Measurements from ENCODE around the gene RBPJL. TPM values are rescaled to one million over a fixed set of nuclear protein-coding genes. Genes with fewer than 3 reads are reported as not detected.

The RBPJL gene
- total and polyA plus RNA-seq, 2 of the 13 experiments (the other 11 are each of a cell fraction or from before 2014, with no cell fraction given), result not detected

- peak; percentile 58 for TF ChIP-seq ZNF687 (CRISPR knock-in tag; IDR thresholded peaks at IDR 0.05)
- TF ChIP-seq AKNA (CRISPR knock-in tag; IDR thresholded peaks at IDR 0.05; ENCODE audit: borderline replicate concordance), result no peak
- TF ChIP-seq ZNF768 (CRISPR knock-in tag; IDR thresholded peaks at IDR 0.05), result peak; percentile 62; the same call in 1 of the 2 replicates
- TF ChIP-seq ZNF788 (CRISPR knock-in tag; IDR thresholded peaks at IDR 0.05; ENCODE audit: borderline replicate concordance), result peak; percentile 53; the same call in 1 of the 2 replicates
- TF ChIP-seq KLF12 (CRISPR knock-in tag; IDR thresholded peaks at IDR 0.05; ENCODE audit: borderline replicate concordance), result no peak
- TF ChIP-seq ZNF546 (CRISPR knock-in tag; conservative IDR thresholded peaks at IDR 0.05), result no peak
- 0 out of 2 replicates have a peak, but pooled peaks have one; percentile 37 for TF ChIP-seq SNAPC4 (CRISPR knock-in tag; IDR thresholded peaks at IDR 0.05)
- TF ChIP-seq ZNF672 (CRISPR knock-in tag; IDR thresholded peaks at IDR 0.05), result 0 out of 2 replicates have a peak, but pooled peaks have one; percentile 26
- no peak for TF ChIP-seq ZZZ3 (CRISPR knock-in tag; IDR thresholded peaks at IDR 0.05; ENCODE audit: borderline replicate concordance)
- TF ChIP-seq HMGA1 (CRISPR knock-in tag; conservative IDR thresholded peaks at IDR 0.05), result no peak
- TF ChIP-seq ZNF225 (CRISPR knock-in tag; IDR thresholded peaks at IDR 0.05), result no peak; the same call in 1 of the 2 replicates
- no peak for TF ChIP-seq ZNF720 (CRISPR knock-in tag; IDR thresholded peaks at IDR 0.05)
- TF ChIP-seq MTA1 (CRISPR knock-in tag; IDR thresholded peaks at IDR 0.05; ENCODE audit: borderline replicate concordance), result peak; percentile 67; the same call in 1 of the 2 replicates
- TF ChIP-seq NCOA5 (CRISPR knock-in tag; IDR thresholded peaks at IDR 0.05), result no peak
- TF ChIP-seq ZNF589 (CRISPR knock-in tag; conservative IDR thresholded peaks at IDR 0.05), result no peak
These were observed 5.1 kb downstream of the RBPJL start (continued) for GRCh38 chr20:45311589-45312211.

Measured in HepG2 (cell line).